WTC11 (cell line): ENCODE results near the gene ZNF341. TPM values are rescaled to one million over a fixed set of nuclear protein-coding genes. Genes with fewer than 3 reads are reported as not detected.

ENCODE experiments used
- ATAC-seq: fragments of 200-7000 bp; cut with Tn5 transposase; 2 replicates; pipeline ENCODE4 v1.10.0; 2021; ENCODE audit warnings: mild to moderate bottlenecking, moderate library complexity
- CTCF ChIA-PET: fragments of 300-600 bp; sonication (Branson Sonifier 250); formaldehyde crosslinking; loops from one replicate; lab custom pipeline; 2021; ENCODE audit warnings: antibody characterized with exemption; lab: Charles Lee
- POLR2A ChIA-PET: fragments of 350-600 bp; sonication (Branson Sonifier 250); formaldehyde crosslinking; loops from one replicate; lab custom pipeline; 2021; ENCODE audit warnings: antibody characterized with exemption; lab: Charles Lee
- DNase-seq: peaks from one replicate; pipeline ENCODE4 v3.0.0; 2021; ENCODE audit warnings: low spot score
- H3K27ac Mint-ChIP-seq: 2 replicates; pipeline ENCODE4 v1.8.0; 2021; ENCODE audit warnings: mixed read lengths
- H3K27me3 Mint-ChIP-seq: 2 replicates; pipeline ENCODE4 v1.8.0; 2021; ENCODE audit warnings: low read depth, mild to moderate bottlenecking, moderate library complexity, mixed read lengths
- H3K36me3 Mint-ChIP-seq: 2 replicates; pipeline ENCODE4 v1.8.0; 2021; ENCODE audit warnings: mixed read lengths
- H3K4me1 Mint-ChIP-seq: 2 replicates; pipeline ENCODE4 v1.8.0; 2022; ENCODE audit warnings: mixed read lengths
- H3K4me3 Mint-ChIP-seq: 2 replicates; pipeline ENCODE4 v1.8.0; 2021; ENCODE audit warnings: mild to moderate bottlenecking, moderate library complexity, mixed read lengths
- H3K9me3 Mint-ChIP-seq: 2 replicates; pipeline ENCODE4 v1.8.0; 2021; ENCODE audit warnings: mixed read lengths
- CREM ChIP-seq: sonication (generic); formaldehyde crosslinking; IDR thresholded peaks from 2 replicates; pipeline ENCODE4 v1.8.1; 2022; ENCODE audit warnings: mild to moderate bottlenecking, missing genetic modification reagents, moderate library complexity
- ESRRA ChIP-seq: sonication (generic); formaldehyde crosslinking; IDR thresholded peaks from 2 replicates; pipeline ENCODE4 v1.8.1; 2022; ENCODE audit warnings: mild to moderate bottlenecking, missing genetic modification reagents, borderline replicate concordance
- FOXP1 ChIP-seq: sonication (generic); formaldehyde crosslinking; IDR thresholded peaks from 2 replicates; pipeline ENCODE4 v1.8.0; 2022; ENCODE audit warnings: missing genetic modification reagents, mild to moderate bottlenecking, moderate library complexity, borderline replicate concordance
- PRDM15 ChIP-seq: sonication (generic); formaldehyde crosslinking; IDR thresholded peaks from 2 replicates; pipeline ENCODE4 v1.8.0; 2022; ENCODE audit warnings: missing genetic modification reagents
- SMAD3 ChIP-seq: sonication (generic); formaldehyde crosslinking; IDR thresholded peaks from 2 replicates; pipeline ENCODE4 v1.8.0; 2022; ENCODE audit warnings: missing genetic modification reagents, mild to moderate bottlenecking, borderline replicate concordance
- SOX15 ChIP-seq: fragments of 250-450 bp; sonication (Bioruptor Pico); IDR thresholded peaks from 2 replicates; pipeline ENCODE4 v1.9.0; 2021; ENCODE audit warnings: mild to moderate bottlenecking
- TP53 ChIP-seq: sonication (generic); formaldehyde crosslinking; IDR thresholded peaks from 2 replicates; pipeline ENCODE4 v1.8.1; 2023; ENCODE audit warnings: mild to moderate bottlenecking, missing genetic modification reagents
- ZBTB43 ChIP-seq: sonication (generic); formaldehyde crosslinking; IDR thresholded peaks from 2 replicates; pipeline ENCODE4 v1.8.1; 2023; ENCODE audit warnings: mild to moderate bottlenecking, missing genetic modification reagents
- ZNF263 ChIP-seq: sonication (generic); formaldehyde crosslinking; IDR thresholded peaks from 2 replicates; pipeline ENCODE4 v1.8.1; 2022; ENCODE audit warnings: low read depth, mild to moderate bottlenecking, moderate library complexity, missing genetic modification reagents
- ZNF317 ChIP-seq: sonication (generic); formaldehyde crosslinking; IDR thresholded peaks from 2 replicates; pipeline ENCODE4 v1.8.1; 2023; ENCODE audit warnings: low read depth, mild to moderate bottlenecking, moderate library complexity, missing genetic modification reagents, borderline replicate concordance
- ZNF396 ChIP-seq: fragments of 250-450 bp; sonication (Bioruptor Pico); IDR thresholded peaks from 2 replicates; pipeline ENCODE4 v1.8.0; 2021; ENCODE audit warnings: mild to moderate bottlenecking, moderate library complexity, borderline replicate concordance
- total RNA-seq: library from RNA; stranded (reverse); gene quantifications from 3 replicates; pipeline ENCODE4 v1.2.3, GENCODE V29; 2021
- TF ChIP-seq, protein P1 (sequence below): fragments of 250-450 bp; sonication (Bioruptor Pico); conservative IDR thresholded peaks from 2 replicates; pipeline ENCODE4 v1.9.0; 2021; ENCODE audit warnings: mild to moderate bottlenecking
- TF ChIP-seq, protein P2 (sequence below): sonication (generic); formaldehyde crosslinking; IDR thresholded peaks from 2 replicates; pipeline ENCODE4 v1.8.0; 2022; ENCODE audit warnings: mild to moderate bottlenecking, missing genetic modification reagents
- TF ChIP-seq, protein P3 (sequence below): sonication (generic); formaldehyde crosslinking; IDR thresholded peaks from 2 replicates; pipeline ENCODE4 v1.8.1; 2022; ENCODE audit warnings: low read depth, mild to moderate bottlenecking, moderate library complexity, missing genetic modification reagents, borderline replicate concordance
- TF ChIP-seq, protein P4 (sequence below): sonication (generic); formaldehyde crosslinking; IDR thresholded peaks from 2 replicates; pipeline ENCODE4 v1.8.1; 2022; ENCODE audit warnings: mild to moderate bottlenecking, missing genetic modification reagents, moderate library complexity, borderline replicate concordance
- TF ChIP-seq, protein P5 (sequence below): sonication (generic); formaldehyde crosslinking; IDR thresholded peaks from 2 replicates; pipeline ENCODE4 v1.8.1; 2023; ENCODE audit warnings: mild to moderate bottlenecking, missing genetic modification reagents

ZNF341 gene
- total RNA-seq, 1 experiment from 2014 or later, result 9.6 TPM

GRCh38 chr20:33721391-33722140 is 10.2 kb upstream of the ZNF341 start:
- Mint-ChIP-seq H3K27ac (no peak overlapping the region), H3K4me3 (no peak overlapping the region), H3K9me3 (peaks cover 7% of the 10 kb centered on the region), H3K27me3 (peaks cover 6% of the 10 kb centered on the region; the same call in 1 of the 2 replicates), H3K4me1 (peaks cover 4% of the 10 kb centered on the region), H3K36me3 (peaks cover 2% of the 10 kb centered on the region; the same call in 1 of the 2 replicates)
- CTCF ChIA-PET, result no interaction called here
- DNase-seq (no peak), ATAC-seq (no peak)
- POLR2A ChIA-PET, result interaction anchor here (0.7 kb wide), 1 partner anchor 55 kb away, joined by 4 read pairs; no protein-coding TSS in a partner anchor
- TF ChIP-seq FOXP1 (no peak), SOX15 (CRISPR knock-in tag) (no peak), ZNF396 (CRISPR knock-in tag) (no peak), ZNF263 (CRISPR knock-in tag) (no peak), ESRRA (no peak), PRDM15 (CRISPR knock-in tag) (no peak), TP53 (CRISPR knock-in tag) (no peak), ZNF317 (CRISPR knock-in tag) (no peak), SMAD3 (CRISPR knock-in tag) (no peak), CREM (no peak), ZBTB43 (CRISPR knock-in tag) (no peak)
- TF ChIP-seq, protein P1, sequence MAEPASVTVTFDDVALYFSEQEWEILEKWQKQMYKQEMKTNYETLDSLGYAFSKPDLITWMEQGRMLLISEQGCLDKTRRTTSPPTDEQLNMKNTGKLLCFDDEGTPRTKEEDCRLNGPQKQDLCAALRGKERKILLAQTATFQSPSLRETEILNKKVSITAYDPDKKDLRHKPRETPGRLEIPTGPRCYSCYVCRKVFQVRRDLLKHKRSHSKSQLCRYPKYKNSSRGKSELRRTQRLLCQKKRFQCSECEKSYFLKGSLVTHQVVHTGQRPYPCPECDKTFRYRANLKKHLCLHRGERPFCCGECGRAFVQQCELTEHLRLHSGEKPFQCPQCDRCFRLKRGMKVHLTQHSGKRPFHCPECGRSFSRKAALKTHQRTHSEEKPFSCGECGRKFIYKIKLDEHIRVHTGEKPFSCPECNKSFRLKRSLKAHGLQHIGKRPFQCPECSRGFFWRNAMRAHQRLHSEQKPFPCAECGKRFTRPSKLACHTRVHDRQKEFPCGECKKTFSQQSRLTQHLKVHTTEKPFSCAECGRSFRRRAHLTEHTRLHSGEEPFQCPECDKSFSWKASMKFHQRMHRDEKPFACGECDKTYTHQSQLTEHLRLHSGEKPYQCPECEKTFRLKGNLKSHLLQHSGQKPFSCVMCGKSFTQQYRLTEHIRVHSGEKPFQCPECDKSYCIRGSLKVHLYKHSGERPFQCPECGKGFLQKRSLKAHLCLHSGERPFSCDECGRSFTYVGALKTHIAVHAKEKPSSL (CRISPR knock-in tag), result no peak
- TF ChIP-seq, protein P2, sequence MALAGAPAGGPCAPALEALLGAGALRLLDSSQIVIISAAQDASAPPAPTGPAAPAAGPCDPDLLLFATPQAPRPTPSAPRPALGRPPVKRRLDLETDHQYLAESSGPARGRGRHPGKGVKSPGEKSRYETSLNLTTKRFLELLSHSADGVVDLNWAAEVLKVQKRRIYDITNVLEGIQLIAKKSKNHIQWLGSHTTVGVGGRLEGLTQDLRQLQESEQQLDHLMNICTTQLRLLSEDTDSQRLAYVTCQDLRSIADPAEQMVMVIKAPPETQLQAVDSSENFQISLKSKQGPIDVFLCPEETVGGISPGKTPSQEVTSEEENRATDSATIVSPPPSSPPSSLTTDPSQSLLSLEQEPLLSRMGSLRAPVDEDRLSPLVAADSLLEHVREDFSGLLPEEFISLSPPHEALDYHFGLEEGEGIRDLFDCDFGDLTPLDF (CRISPR knock-in tag), result no peak
- TF ChIP-seq, protein P3, sequence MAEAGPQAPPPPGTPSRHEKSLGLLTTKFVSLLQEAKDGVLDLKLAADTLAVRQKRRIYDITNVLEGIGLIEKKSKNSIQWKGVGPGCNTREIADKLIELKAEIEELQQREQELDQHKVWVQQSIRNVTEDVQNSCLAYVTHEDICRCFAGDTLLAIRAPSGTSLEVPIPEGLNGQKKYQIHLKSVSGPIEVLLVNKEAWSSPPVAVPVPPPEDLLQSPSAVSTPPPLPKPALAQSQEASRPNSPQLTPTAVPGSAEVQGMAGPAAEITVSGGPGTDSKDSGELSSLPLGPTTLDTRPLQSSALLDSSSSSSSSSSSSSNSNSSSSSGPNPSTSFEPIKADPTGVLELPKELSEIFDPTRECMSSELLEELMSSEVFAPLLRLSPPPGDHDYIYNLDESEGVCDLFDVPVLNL (CRISPR knock-in tag), result no peak
- TF ChIP-seq, protein P4, sequence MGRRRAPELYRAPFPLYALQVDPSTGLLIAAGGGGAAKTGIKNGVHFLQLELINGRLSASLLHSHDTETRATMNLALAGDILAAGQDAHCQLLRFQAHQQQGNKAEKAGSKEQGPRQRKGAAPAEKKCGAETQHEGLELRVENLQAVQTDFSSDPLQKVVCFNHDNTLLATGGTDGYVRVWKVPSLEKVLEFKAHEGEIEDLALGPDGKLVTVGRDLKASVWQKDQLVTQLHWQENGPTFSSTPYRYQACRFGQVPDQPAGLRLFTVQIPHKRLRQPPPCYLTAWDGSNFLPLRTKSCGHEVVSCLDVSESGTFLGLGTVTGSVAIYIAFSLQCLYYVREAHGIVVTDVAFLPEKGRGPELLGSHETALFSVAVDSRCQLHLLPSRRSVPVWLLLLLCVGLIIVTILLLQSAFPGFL, result no peak
- TF ChIP-seq, protein P5, sequence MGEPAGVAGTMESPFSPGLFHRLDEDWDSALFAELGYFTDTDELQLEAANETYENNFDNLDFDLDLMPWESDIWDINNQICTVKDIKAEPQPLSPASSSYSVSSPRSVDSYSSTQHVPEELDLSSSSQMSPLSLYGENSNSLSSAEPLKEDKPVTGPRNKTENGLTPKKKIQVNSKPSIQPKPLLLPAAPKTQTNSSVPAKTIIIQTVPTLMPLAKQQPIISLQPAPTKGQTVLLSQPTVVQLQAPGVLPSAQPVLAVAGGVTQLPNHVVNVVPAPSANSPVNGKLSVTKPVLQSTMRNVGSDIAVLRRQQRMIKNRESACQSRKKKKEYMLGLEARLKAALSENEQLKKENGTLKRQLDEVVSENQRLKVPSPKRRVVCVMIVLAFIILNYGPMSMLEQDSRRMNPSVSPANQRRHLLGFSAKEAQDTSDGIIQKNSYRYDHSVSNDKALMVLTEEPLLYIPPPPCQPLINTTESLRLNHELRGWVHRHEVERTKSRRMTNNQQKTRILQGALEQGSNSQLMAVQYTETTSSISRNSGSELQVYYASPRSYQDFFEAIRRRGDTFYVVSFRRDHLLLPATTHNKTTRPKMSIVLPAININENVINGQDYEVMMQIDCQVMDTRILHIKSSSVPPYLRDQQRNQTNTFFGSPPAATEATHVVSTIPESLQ (CRISPR knock-in tag), result no peak
- TF ChIP-seq, all 79 proteins: peak for 0
